Coronary artery (tissue), 2 donors: ENCODE data around the gene GPR108.
"Not testable (repeated sequence)": the region's sequence is repeated elsewhere in the genome, so short reads cannot be mapped to it uniquely, and the experiment has no call there.

Experiments
- DNase-seq: peaks from one replicate; pipeline ENCODE4 v3.0.0-alpha.2; 2017; ENCODE audit warnings: low spot score
- H3K27ac ChIP-seq, 2 donors: fragments of 200-600 bp; sonication (generic); one replicate each; pipeline ENCODE4 v1.5.1; 2016 to 2019
- H3K4me3 ChIP-seq: fragments of 200-600 bp; sonication (generic); 2 replicates; pipeline ENCODE4 v1.5.1; 2016; ENCODE audit warnings: mild to moderate bottlenecking, moderate library complexity
- TF ChIP-seq, protein P1 (sequence below): fragments of 200-600 bp; sonication (generic); IDR thresholded peaks from one replicate; pipeline ENCODE4 v1.5.1; 2019; ENCODE audit warnings: antibody characterized with exemption

The GPR108 gene

DNA sequence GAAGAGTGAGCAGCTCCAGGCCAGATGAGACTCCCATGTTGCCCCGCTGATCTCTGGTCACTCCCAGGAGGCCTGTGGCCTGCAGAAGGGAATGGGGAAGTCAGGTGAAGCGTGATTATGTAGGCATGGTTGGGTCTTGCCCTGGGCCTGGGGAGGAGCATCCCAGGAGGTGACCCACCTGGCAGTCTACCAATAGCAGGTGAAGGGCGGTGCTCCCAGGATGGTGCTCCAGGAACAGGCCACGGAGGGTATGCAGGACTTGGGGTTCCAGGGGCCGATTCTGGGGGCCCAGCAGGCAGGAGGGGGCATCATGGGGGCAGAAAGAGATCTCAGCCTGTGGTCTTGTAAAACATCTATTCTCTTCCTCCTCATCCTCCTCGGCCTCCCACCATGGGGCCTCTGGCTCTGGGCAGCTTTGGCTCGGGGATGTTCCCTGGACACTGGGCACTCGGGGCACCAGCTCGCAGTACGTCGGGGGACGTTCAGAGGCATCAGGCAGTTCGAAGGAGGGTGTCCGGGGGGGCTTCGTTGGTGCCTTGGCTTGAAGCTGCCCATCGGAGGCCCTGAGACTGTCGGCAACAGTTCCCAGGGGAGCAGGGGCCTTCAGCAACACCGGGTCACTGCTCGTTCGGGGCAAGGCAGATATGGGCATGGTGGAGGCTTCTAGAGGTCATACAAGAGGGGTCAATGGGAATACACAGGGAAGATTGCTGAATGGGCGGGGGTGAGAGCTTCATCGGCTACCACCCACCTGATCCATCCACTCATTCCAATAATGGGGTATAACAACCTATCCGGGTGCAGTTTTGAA, 17.5 kb upstream of the GPR108 start:
- no peak overlapping the region for H3K4me3 ChIP-seq
- no peak overlapping the region for H3K27ac ChIP-seq
- no peak for DNase-seq
- TF ChIP-seq, protein P1, sequence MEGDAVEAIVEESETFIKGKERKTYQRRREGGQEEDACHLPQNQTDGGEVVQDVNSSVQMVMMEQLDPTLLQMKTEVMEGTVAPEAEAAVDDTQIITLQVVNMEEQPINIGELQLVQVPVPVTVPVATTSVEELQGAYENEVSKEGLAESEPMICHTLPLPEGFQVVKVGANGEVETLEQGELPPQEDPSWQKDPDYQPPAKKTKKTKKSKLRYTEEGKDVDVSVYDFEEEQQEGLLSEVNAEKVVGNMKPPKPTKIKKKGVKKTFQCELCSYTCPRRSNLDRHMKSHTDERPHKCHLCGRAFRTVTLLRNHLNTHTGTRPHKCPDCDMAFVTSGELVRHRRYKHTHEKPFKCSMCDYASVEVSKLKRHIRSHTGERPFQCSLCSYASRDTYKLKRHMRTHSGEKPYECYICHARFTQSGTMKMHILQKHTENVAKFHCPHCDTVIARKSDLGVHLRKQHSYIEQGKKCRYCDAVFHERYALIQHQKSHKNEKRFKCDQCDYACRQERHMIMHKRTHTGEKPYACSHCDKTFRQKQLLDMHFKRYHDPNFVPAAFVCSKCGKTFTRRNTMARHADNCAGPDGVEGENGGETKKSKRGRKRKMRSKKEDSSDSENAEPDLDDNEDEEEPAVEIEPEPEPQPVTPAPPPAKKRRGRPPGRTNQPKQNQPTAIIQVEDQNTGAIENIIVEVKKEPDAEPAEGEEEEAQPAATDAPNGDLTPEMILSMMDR: no peak

DNA sequence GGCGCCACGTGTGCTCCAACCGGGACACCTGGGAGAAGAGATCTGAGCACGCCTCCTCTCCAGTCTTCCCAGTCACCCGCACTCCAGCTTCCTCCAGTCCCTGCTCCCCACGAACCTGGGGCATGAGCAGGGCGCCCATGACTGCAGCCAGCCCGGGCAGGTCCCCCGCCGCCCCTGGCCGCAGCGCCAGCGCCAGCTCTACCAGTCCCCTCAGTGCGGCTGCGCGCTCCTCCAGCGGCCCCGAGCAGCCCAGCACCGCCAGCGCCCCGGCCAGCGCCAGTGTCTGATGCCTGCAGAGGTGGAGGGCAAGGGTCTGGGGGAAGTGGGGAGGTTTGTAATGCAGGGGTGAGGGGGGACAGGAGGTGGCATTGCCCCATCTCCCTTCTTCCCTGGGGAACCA, 16.8 kb upstream of the GPR108 start:
- no peak overlapping the region for H3K27ac ChIP-seq
- TF ChIP-seq, protein P1: no peak
- no peak overlapping the region for H3K4me3 ChIP-seq
- DNase-seq: no peak

DNA sequence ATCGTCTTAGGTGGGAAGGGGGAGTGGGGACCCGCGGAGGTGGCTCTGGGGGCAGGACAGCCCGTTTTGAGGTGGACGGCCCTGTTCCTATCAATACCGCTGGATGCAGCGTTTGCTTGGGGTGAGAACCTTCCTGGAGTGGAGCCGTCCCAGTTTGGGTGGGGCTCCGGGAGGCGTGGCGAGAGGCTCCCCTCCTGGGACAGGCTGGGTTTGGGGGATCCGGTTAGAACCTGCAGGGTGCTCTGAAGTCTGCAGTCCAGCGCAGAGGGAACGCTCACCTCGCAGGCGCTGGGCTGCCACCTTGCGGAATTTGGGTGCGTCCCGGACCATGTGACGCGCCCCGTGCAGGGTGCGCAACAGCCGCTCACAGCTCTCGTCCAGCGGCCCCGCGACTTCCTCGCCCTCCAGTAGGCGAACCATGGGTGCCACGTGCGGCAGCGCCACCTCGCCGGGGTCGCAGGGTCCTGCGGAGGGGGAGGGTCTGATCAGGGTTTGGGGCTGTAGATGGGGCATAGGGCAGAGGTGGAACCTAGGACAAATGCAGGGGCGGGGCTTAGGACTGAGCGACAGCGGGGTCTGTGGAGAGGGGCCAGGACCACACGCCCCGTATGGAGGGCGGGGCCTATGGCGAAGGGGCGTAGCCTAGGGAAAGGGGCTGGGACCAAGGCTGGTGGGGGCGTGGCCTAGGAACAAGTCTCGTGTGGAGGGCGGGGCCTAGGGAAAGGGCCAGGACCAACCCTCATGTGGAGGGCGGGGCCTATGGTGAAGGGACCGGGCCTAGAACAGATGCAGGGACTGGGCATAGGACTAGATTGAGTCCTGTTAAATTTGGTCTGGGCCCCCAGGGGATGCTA, 16.0 kb upstream of the GPR108 start:
- TF ChIP-seq, protein P1: no peak
- peak; percentile 86 for DNase-seq
- Histone ChIP-seq H3K27ac (peak overlapping the region in 1 of 2 donors; percentile 83), H3K4me3 (peak overlapping the region; percentile 69)

DNA sequence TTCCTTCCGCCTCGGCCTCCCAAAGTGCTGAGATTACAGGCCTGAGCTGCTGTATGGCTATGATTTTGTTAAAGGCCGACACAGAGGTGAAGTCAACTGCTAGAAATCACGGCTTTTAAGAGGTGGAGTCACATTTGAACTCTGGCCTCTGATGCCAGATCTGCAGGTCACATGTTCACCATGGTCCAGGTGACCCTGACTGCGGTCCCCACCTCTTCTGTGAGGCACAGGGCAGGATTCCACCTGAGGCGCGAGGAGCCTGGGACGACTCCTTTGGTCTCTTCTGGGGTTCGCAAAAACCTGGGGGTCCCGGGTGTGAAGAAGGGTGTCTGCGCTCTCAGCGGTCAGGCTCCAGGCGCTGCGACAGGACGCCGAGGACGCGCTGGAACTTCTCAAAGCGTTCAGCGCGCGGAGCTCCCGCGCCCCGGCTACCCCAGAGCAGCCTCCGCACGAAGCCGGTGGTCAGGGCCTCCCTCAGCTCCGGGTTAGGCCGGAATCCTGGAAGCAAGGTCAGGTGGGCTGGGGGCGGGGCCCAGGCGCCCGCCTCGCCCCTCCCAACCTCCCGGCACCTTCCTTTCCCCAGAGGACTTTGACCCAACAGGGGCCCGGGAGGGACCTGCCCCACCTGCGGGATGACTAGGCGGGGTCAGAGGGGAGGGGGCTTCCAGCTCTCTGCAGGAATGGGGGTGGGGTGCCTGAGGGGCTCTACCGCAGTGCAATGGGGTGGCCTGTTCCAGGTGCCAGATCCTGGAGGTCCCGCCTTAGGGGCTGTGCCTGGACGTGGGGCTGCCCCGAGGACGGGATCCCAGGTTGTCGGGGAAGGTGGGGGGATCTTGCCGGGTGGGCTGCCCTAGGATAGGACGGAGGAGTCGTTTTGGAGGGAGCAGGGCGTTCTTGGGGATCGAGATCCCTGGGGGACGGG, 15.1 kb upstream of the GPR108 start:
- TF ChIP-seq, protein P1: no peak
- Histone ChIP-seq H3K27ac (peak overlapping the region in 1 of 2 donors; percentile 83), H3K4me3 (peak overlapping the region; percentile 69)
- DNase-seq: no peak

DNA sequence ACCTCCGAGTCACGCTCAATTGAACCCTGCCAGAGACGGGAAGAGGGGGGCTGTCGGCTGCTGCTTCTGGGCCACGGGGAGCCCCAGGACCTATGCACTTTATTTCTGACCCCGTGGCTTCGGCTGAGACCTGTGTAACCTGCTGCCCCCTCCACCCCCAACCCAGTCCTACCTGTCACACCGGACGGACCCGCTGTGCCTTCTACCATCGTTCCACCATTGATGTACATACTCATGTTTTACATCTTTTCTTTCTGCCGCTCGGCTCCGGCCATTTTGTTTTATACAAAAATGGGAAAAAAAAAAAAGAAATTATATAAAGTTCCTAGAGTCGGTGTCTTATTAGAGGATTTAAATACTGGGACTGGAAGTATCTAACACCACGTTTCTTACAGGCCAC, 13.8 kb upstream of the GPR108 start:
- no peak overlapping the region for H3K4me3 ChIP-seq
- TF ChIP-seq, protein P1: no peak
- no peak overlapping the region for H3K27ac ChIP-seq

DNA sequence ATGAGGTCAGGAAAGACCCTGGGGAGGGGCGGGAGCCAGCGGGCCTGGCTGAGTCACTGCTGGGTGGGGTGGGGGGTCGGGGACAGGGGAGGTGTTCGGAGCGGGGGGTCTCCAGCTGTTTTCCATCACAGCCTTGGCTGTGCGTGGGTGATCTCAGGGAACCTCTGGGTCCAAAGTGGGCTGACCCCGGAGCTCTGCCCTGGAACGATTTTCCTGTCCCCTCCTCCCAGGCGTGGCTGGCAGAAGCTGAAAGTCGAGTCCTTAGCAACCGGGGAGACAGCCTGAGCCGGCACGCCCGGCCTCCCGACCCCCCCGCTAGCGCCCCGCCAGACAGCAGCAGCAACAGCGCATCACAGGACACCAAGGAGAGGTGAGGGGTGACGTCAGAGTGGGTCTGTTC, 12.7 kb upstream of the GPR108 start:
- DNase-seq: peak; percentile 83
- TF ChIP-seq, protein P1: no peak
- Histone ChIP-seq H3K27ac (peak overlapping the region in 1 of 2 donors; percentile 44), H3K4me3 (no peak overlapping the region)

More for the DNA sequence above, 13.8 kb upstream of the GPR108 start:
- DNase-seq: no peak

DNA sequence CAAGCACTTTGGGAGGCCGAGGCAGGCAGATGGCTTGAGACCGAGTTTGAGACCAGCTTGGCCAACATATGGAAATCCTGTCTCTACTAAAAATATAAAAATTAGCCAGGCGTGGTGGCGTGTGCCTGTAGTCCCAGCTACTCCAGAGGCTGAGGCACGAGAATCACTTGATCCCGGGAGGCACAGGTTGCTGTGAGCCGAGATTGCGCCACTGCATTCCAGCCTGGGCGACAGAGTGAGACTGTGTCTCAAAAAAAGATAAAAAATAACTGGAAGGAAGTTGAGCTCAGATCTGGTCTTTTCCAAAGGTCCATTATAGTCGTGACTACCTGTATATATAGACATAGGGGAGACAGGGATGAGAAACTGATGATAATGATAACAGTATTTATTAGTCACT, 11.2 kb upstream of the GPR108 start:
- not testable (repeated sequence) for DNase-seq, H3K4me3 ChIP-seq
- H3K27ac ChIP-seq: peak overlapping the region in 1 of 2 donors; percentile 49
